Measurements from ENCODE around the gene PPHLN1. TPM values are rescaled to one million over a fixed set of nuclear protein-coding genes. Genes with fewer than 3 reads are reported as not detected.
A peak's percentile ranks its signal among the peaks of the same experiment; 100 is the strongest.

PPHLN1 gene
- total RNA-seq, 2 donors from 2014 or later = 38.2 to 38.5 TPM

GRCh38 chr12:42468341-42468821 is 142.4 kb downstream of the PPHLN1 start:
- intact Hi-C loops (cut with DNase I, micrococcal nuclease) = no loop called here
- no peak for ATAC-seq
- peak in 1 of 2 donors; percentile 22 for DNase-seq

GRCh38 chr12:42468921-42469320 is 143.0 kb downstream of the PPHLN1 start:
- ATAC-seq (no peak), DNase-seq (no peak)
- intact Hi-C loops (cut with DNase I, micrococcal nuclease) = no loop called here

- no peak for DNase-seq
- peak; percentile 58 for ATAC-seq
- intact Hi-C loops (cut with DNase I, micrococcal nuclease) = no loop called here
Observed at GRCh38 chr12:42469355-42470175, 143.6 kb downstream of the PPHLN1 start.

- intact Hi-C loops (cut with DNase I, micrococcal nuclease) = no loop called here
- ATAC-seq = no peak
- no peak for DNase-seq
Observed at GRCh38 chr12:42472376-42472775, 146.4 kb downstream of the PPHLN1 start.

- DNase-seq = no peak
- intact Hi-C loops (cut with DNase I, micrococcal nuclease) = no loop called here
- ATAC-seq = no peak
Observed at GRCh38 chr12:42473130-42473529, 147.2 kb downstream of the PPHLN1 start.

GRCh38 chr12:42473561-42473960 is 147.6 kb downstream of the PPHLN1 start:
- intact Hi-C loops (cut with DNase I, micrococcal nuclease) = no loop called here
- ATAC-seq (no peak), DNase-seq (no peak)

GRCh38 chr12:42474391-42474790 is 148.4 kb downstream of the PPHLN1 start:
- intact Hi-C loops (cut with DNase I, micrococcal nuclease) = no loop called here
- DNase-seq (no peak), ATAC-seq (no peak)

- ATAC-seq (no peak), DNase-seq (no peak)
- intact Hi-C loops (cut with DNase I, micrococcal nuclease) = no loop called here
Observed at GRCh38 chr12:42475106-42475505, 149.1 kb downstream of the PPHLN1 start.

- no peak for ATAC-seq
- DNase-seq = no peak
- intact Hi-C loops (cut with DNase I, micrococcal nuclease) = no loop called here
Observed at GRCh38 chr12:42477941-42478340, 152.0 kb downstream of the PPHLN1 start.

- ATAC-seq = no peak
- intact Hi-C loops (cut with DNase I, micrococcal nuclease) = loop anchor here in 1 of 2 donors (5.0 kb wide), 1 partner anchor 86 kb away; no protein-coding TSS in a partner anchor
- DNase-seq = no peak
Observed at GRCh38 chr12:42481368-42481767, 155.4 kb downstream of the PPHLN1 start.

GRCh38 chr12:42482041-42482747 is 156.2 kb downstream of the PPHLN1 start:
- DNase-seq (peak in 1 of 2 donors; percentile 16), ATAC-seq (no peak)
- intact Hi-C loops (cut with DNase I, micrococcal nuclease) = loop anchor here in 1 of 2 donors (5.0 kb wide), 1 partner anchor 85 kb away; no protein-coding TSS in a partner anchor

GRCh38 chr12:42482748-42483520 is 157.0 kb downstream of the PPHLN1 start:
- DNase-seq (peak; percentile 33 to 75), ATAC-seq (peak; percentile 74)
- intact Hi-C loops (cut with DNase I, micrococcal nuclease) = loop anchor here in 1 of 2 donors (5.0 kb wide), 1 partner anchor 84 kb away; no protein-coding TSS in a partner anchor

GRCh38 chr12:42483521-42483790 is 157.5 kb downstream of the PPHLN1 start:
- peak; percentile 24 for ATAC-seq
- intact Hi-C loops (cut with DNase I, micrococcal nuclease) = loop anchor here in 1 of 2 donors (5.0 kb wide), 1 partner anchor 84 kb away; no protein-coding TSS in a partner anchor
- no peak for DNase-seq

GRCh38 chr12:42484996-42485395 is 159.0 kb downstream of the PPHLN1 start:
- intact Hi-C loops (cut with DNase I, micrococcal nuclease) = loop anchor here in 1 of 2 donors (5.0 kb wide), 1 partner anchor 82 kb away; no protein-coding TSS in a partner anchor
- ATAC-seq = no peak

GRCh38 chr12:42485823-42486222 is 159.9 kb downstream of the PPHLN1 start:
- intact Hi-C loops (cut with DNase I, micrococcal nuclease) = no loop called here
- ATAC-seq (no peak), DNase-seq (no peak)

More at GRCh38 chr12:42484996-42485395, 159.0 kb downstream of the PPHLN1 start:
- no peak for DNase-seq

GRCh38 chr12:42486407-42486806 is 160.4 kb downstream of the PPHLN1 start:
- ATAC-seq = no peak
- intact Hi-C loops (cut with DNase I, micrococcal nuclease) = no loop called here
- no peak for DNase-seq

- intact Hi-C loops (cut with DNase I, micrococcal nuclease) = no loop called here
- no peak for ATAC-seq
- DNase-seq = no peak
Observed at GRCh38 chr12:42490261-42490842, 164.4 kb downstream of the PPHLN1 start.
